Duodenal mucosa (tissue), 2 donors: ENCODE measurements around the gene HHAT.

Experiments used
- H3K27ac ChIP-seq: one replicate; pipeline ENCODE4 v1.7.0; 2013; ENCODE audit warnings: low read depth, low read length
- H3K27me3 ChIP-seq, 2 donors: one replicate each; pipeline ENCODE4 v1.7.0; 2013; ENCODE audit warnings: low read length in 2 of 2, control low read depth in 1 of 2; ENCODE audit not compliant: insufficient read depth in 2 of 2, control insufficient read depth in 1 of 2
- H3K36me3 ChIP-seq, 2 donors: one replicate each; pipeline ENCODE4 v1.7.0; 2013; ENCODE audit warnings: low read length in 2 of 2, control low read depth in 1 of 2; ENCODE audit not compliant: insufficient read depth in 2 of 2, control insufficient read depth in 1 of 2
- H3K4me1 ChIP-seq, 2 donors: one replicate each; pipeline ENCODE4 v1.7.0; 2013; ENCODE audit warnings: low read length in 2 of 2, control low read depth in 1 of 2; ENCODE audit not compliant: insufficient read depth in 2 of 2, control insufficient read depth in 1 of 2
- H3K4me3 ChIP-seq, 2 donors: one replicate each; pipeline ENCODE4 v1.7.0; 2013; ENCODE audit warnings: low read length in 2 of 2, low read depth in 1 of 2
- H3K9ac ChIP-seq, 2 donors: one replicate each; pipeline ENCODE4 v1.7.0; 2013; ENCODE audit warnings: low read length in 2 of 2, low read depth in 1 of 2
- H3K9me3 ChIP-seq, 2 donors: one replicate each; pipeline ENCODE4 v1.7.0; 2013; ENCODE audit warnings: low read length in 2 of 2, control low read depth in 1 of 2; ENCODE audit not compliant: control insufficient read depth in 1 of 2

Gene HHAT

GRCh38 chr1:210696709-210697108, 368.0 kb downstream of the HHAT start:
- H3K4me1 ChIP-seq: no peaks in the 10 kb centered on the region
- H3K9me3 ChIP-seq: no peaks in the 10 kb centered on the region
- H3K4me3 ChIP-seq: no peak overlapping the region
- H3K36me3 ChIP-seq: no peaks in the 10 kb centered on the region
- H3K27me3 ChIP-seq: no peaks in the 10 kb centered on the region
- no peak overlapping the region for H3K9ac ChIP-seq
- H3K27ac ChIP-seq: no peak overlapping the region

GRCh38 chr1:210697185-210697584, 368.5 kb downstream of the HHAT start:
- H3K9me3 ChIP-seq: no peaks in the 10 kb centered on the region
- no peak overlapping the region for H3K4me3 ChIP-seq
- H3K4me1 ChIP-seq: no peaks in the 10 kb centered on the region
- no peak overlapping the region for H3K9ac ChIP-seq
- no peaks in the 10 kb centered on the region for H3K36me3 ChIP-seq
- H3K27me3 ChIP-seq: no peaks in the 10 kb centered on the region
- no peak overlapping the region for H3K27ac ChIP-seq

GRCh38 chr1:210698661-210699060, 370.0 kb downstream of the HHAT start:
- no peak overlapping the region for H3K4me3 ChIP-seq
- no peaks in the 10 kb centered on the region for H3K9me3 ChIP-seq
- H3K9ac ChIP-seq: no peak overlapping the region
- H3K36me3 ChIP-seq: no peaks in the 10 kb centered on the region
- H3K27ac ChIP-seq: no peak overlapping the region
- H3K27me3 ChIP-seq: no peaks in the 10 kb centered on the region
- H3K4me1 ChIP-seq: no peaks in the 10 kb centered on the region

GRCh38 chr1:210700083-210700482, 371.4 kb downstream of the HHAT start:
- H3K4me3 ChIP-seq: no peak overlapping the region
- H3K9ac ChIP-seq: no peak overlapping the region
- H3K36me3 ChIP-seq: no peaks in the 10 kb centered on the region
- no peaks in the 10 kb centered on the region for H3K9me3 ChIP-seq
- no peaks in the 10 kb centered on the region for H3K4me1 ChIP-seq
- H3K27ac ChIP-seq: no peak overlapping the region
- no peaks in the 10 kb centered on the region for H3K27me3 ChIP-seq

- no peaks in the 10 kb centered on the region for H3K27me3 ChIP-seq
- no peaks in the 10 kb centered on the region for H3K9me3 ChIP-seq
- H3K4me1 ChIP-seq: no peaks in the 10 kb centered on the region
- H3K9ac ChIP-seq: no peak overlapping the region
- no peak overlapping the region for H3K4me3 ChIP-seq
- no peak overlapping the region for H3K27ac ChIP-seq
- H3K36me3 ChIP-seq: no peaks in the 10 kb centered on the region
Measured at GRCh38 chr1:210700511-210700910, 371.8 kb downstream of the HHAT start.

GRCh38 chr1:210702506-210702905, 373.8 kb downstream of the HHAT start:
- H3K4me1 ChIP-seq: no peaks in the 10 kb centered on the region
- no peak overlapping the region for H3K4me3 ChIP-seq
- no peaks in the 10 kb centered on the region for H3K9me3 ChIP-seq
- no peaks in the 10 kb centered on the region for H3K36me3 ChIP-seq
- H3K27me3 ChIP-seq: no peaks in the 10 kb centered on the region
- H3K27ac ChIP-seq: no peak overlapping the region
- no peak overlapping the region for H3K9ac ChIP-seq

GRCh38 chr1:210703593-210703992, 374.9 kb downstream of the HHAT start:
- Histone ChIP-seq H3K27me3 (no peaks in the 10 kb centered on the region), H3K9me3 (no peaks in the 10 kb centered on the region), H3K9ac (no peak overlapping the region), H3K27ac (no peak overlapping the region), H3K4me1 (no peaks in the 10 kb centered on the region), H3K36me3 (no peaks in the 10 kb centered on the region), H3K4me3 (no peak overlapping the region)

- no peak overlapping the region for H3K9ac ChIP-seq
- no peaks in the 10 kb centered on the region for H3K4me1 ChIP-seq
- H3K27me3 ChIP-seq: no peaks in the 10 kb centered on the region
- H3K4me3 ChIP-seq: no peak overlapping the region
- H3K36me3 ChIP-seq: no peaks in the 10 kb centered on the region
- H3K9me3 ChIP-seq: no peaks in the 10 kb centered on the region
- H3K27ac ChIP-seq: no peak overlapping the region
Measured at GRCh38 chr1:210705086-210705485, 376.4 kb downstream of the HHAT start.

GRCh38 chr1:210706246-210706645, 377.5 kb downstream of the HHAT start:
- Histone ChIP-seq H3K36me3 (no peaks in the 10 kb centered on the region), H3K4me3 (no peak overlapping the region), H3K27ac (no peak overlapping the region), H3K27me3 (no peaks in the 10 kb centered on the region), H3K4me1 (no peaks in the 10 kb centered on the region), H3K9me3 (no peaks in the 10 kb centered on the region), H3K9ac (no peak overlapping the region)

GRCh38 chr1:210707300-210708240, 378.9 kb downstream of the HHAT start:
- H3K9me3 ChIP-seq: no peaks in the 10 kb centered on the region
- H3K4me1 ChIP-seq: no peaks in the 10 kb centered on the region
- H3K9ac ChIP-seq: no peak overlapping the region
- H3K4me3 ChIP-seq: no peak overlapping the region
- no peak overlapping the region for H3K27ac ChIP-seq
- no peaks in the 10 kb centered on the region for H3K27me3 ChIP-seq
- no peaks in the 10 kb centered on the region for H3K36me3 ChIP-seq
